GM23338 (cell line): ENCODE measurements around the gene OR6J1. TPM values are rescaled to one million over a fixed set of nuclear protein-coding genes. Genes with fewer than 3 reads are reported as not detected.

Experiments
- ATAC-seq: fragments of 200-7000 bp; cut with Tn5 transposase; 3 replicates; pipeline ENCODE4 v1.9.1; 2020
- DNase-seq: peaks from one replicate; pipeline ENCODE4 v3.0.0-alpha.2; 2015; ENCODE audit warnings: low spot score
- H2AFZ ChIP-seq: fragments of 200-600 bp; sonication (generic); 2 replicates; pipeline ENCODE4 v1.8.0; 2016; ENCODE audit warnings: antibody characterized with exemption, mild to moderate bottlenecking, moderate library complexity
- H3F3A ChIP-seq: fragments of 200-600 bp; sonication (generic); replicated peaks from 2 replicates; pipeline ENCODE4 v1.8.0; 2017; ENCODE audit warnings: antibody characterized with exemption, mixed run types, low read depth
- H3K27ac ChIP-seq: fragments of 200-600 bp; sonication (generic); 2 replicates; pipeline ENCODE4 v1.6.1; 2016; ENCODE audit warnings: low read depth
- H3K27me3 ChIP-seq: fragments of 200-600 bp; sonication (generic); 2 replicates; pipeline ENCODE4 v1.8.0; 2016; ENCODE audit warnings: mild to moderate bottlenecking, mixed run types, moderate library complexity; ENCODE audit not compliant: insufficient read depth
- H3K36me3 ChIP-seq: fragments of 200-600 bp; sonication (generic); 2 replicates; pipeline ENCODE4 v1.8.0; 2016; ENCODE audit warnings: mild to moderate bottlenecking; ENCODE audit not compliant: insufficient read depth
- H3K4me1 ChIP-seq: fragments of 200-600 bp; sonication (generic); 2 replicates; pipeline ENCODE4 v1.8.0; 2016; ENCODE audit warnings: mild to moderate bottlenecking, moderate library complexity; ENCODE audit not compliant: insufficient read depth
- H3K4me2 ChIP-seq: fragments of 200-600 bp; sonication (generic); 2 replicates; pipeline ENCODE4 v1.7.1; 2017; ENCODE audit warnings: mixed run types
- H3K4me3 ChIP-seq: fragments of 200-600 bp; sonication (generic); 2 replicates; pipeline ENCODE4 v1.6.1; 2016; ENCODE audit warnings: mixed run types
- H3K79me2 ChIP-seq: fragments of 200-600 bp; sonication (generic); replicated peaks from 2 replicates; pipeline ENCODE4 v1.8.0; 2017; ENCODE audit warnings: mild to moderate bottlenecking; ENCODE audit not compliant: insufficient read depth
- H3K9me2 ChIP-seq: fragments of 200-600 bp; sonication (generic); 2 replicates; pipeline ENCODE4 v1.8.0; 2017; ENCODE audit not compliant: insufficient read depth
- H4K20me1 ChIP-seq: fragments of 200-600 bp; sonication (generic); replicated peaks from 2 replicates; pipeline ENCODE4 v1.8.0; 2017; ENCODE audit warnings: mild to moderate bottlenecking; ENCODE audit not compliant: insufficient read depth
- H3K27ac Mint-ChIP-seq: 2 replicates; pipeline ENCODE4 v1.8.0; 2020; ENCODE audit warnings: inconsistent platforms, mild to moderate bottlenecking, moderate library complexity, mixed read lengths
- H3K27me3 Mint-ChIP-seq: 3 replicates; pipeline ENCODE4 v1.8.0; 2022; ENCODE audit warnings: low read depth, mild to moderate bottlenecking, moderate library complexity, mixed read lengths, inconsistent platforms; ENCODE audit not compliant: insufficient read depth, poor library complexity
- H3K36me3 Mint-ChIP-seq: 3 replicates; pipeline ENCODE4 v1.8.0; 2021; ENCODE audit warnings: low read depth, mild to moderate bottlenecking, inconsistent platforms, moderate library complexity, mixed read lengths
- H3K4me1 Mint-ChIP-seq: 3 replicates; pipeline ENCODE4 v1.8.0; 2020; ENCODE audit warnings: mild to moderate bottlenecking, inconsistent platforms, mixed read lengths
- H3K4me3 Mint-ChIP-seq: 3 replicates; pipeline ENCODE4 v1.8.0; 2021; ENCODE audit warnings: moderate library complexity, mild to moderate bottlenecking, inconsistent platforms, mixed read lengths
- H3K9me3 Mint-ChIP-seq: 3 replicates; pipeline ENCODE4 v1.8.0; 2020; ENCODE audit warnings: moderate library complexity, mild to moderate bottlenecking, inconsistent platforms, mixed read lengths
- CREB1 ChIP-seq: fragments of 250-450 bp; sonication (Bioruptor Pico); IDR thresholded peaks from 2 replicates; pipeline ENCODE4 v1.5.0; 2020; ENCODE audit warnings: low read depth, mild to moderate bottlenecking, moderate library complexity
- EZH2 ChIP-seq: fragments of 200-600 bp; sonication (generic); IDR thresholded peaks from one replicate; pipeline ENCODE4 v1.8.0; 2017; ENCODE audit warnings: antibody characterized with exemption, mild to moderate bottlenecking, low read depth; ENCODE audit not compliant: unreplicated experiment
- EZH2phosphoT487 ChIP-seq: fragments of 200-600 bp; sonication (generic); IDR thresholded peaks from one replicate; pipeline ENCODE4 v1.8.1; 2018; ENCODE audit warnings: antibody characterized with exemption; ENCODE audit not compliant: unreplicated experiment
- JUNB ChIP-seq: IDR thresholded peaks from one replicate; pipeline ENCODE4 v1.6.1; 2016; ENCODE audit warnings: antibody characterized with exemption; ENCODE audit not compliant: unreplicated experiment
- NANOG ChIP-seq: IDR thresholded peaks from 2 replicates; pipeline ENCODE4 v1.6.1; 2016; ENCODE audit warnings: antibody characterized with exemption, borderline replicate concordance
- POLR2AphosphoS5 ChIP-seq: IDR thresholded peaks from 2 replicates; pipeline ENCODE4 v1.6.1; 2016; ENCODE audit warnings: antibody characterized with exemption, low read depth
- ZNF114 ChIP-seq: fragments of 250-450 bp; sonication (Bioruptor Pico); IDR thresholded peaks from 2 replicates; pipeline ENCODE4 v1.5.0; 2020; ENCODE audit warnings: mild to moderate bottlenecking, moderate library complexity
- polyA plus RNA-seq: library from polyadenylated mRNA; unstranded; fragments of >200 nt; fragmentation: Nextera tagmentation; extraction: Ambion mirVana; gene quantifications from 2 replicates; pipeline ENCODE4 v1.2.1, GENCODE V29; 2016
- total RNA-seq: library from RNA; depleted of rRNA; stranded (reverse); fragments of >200 nt; shearing (Covaris generic); gene quantifications from 2 replicates; pipeline ENCODE4 v1.2.3, GENCODE V29; 2014
- TF ChIP-seq, protein P1 (sequence below): fragments of 250-450 bp; sonication (Bioruptor Pico); IDR thresholded peaks from 2 replicates; pipeline ENCODE4 v1.5.0; 2020; ENCODE audit warnings: mild to moderate bottlenecking, moderate library complexity
- TF ChIP-seq, protein P2 (sequence below), 2 experiments: fragments of 200-600 bp in 1 of 2; sonication (generic) in 1 of 2; conservative IDR thresholded peaks; 2 replicates each; pipeline versions ENCODE4 v1.5.1 to v1.6.1; 2016 to 2017; ENCODE audit warnings: antibody characterized with exemption in 2 of 2, low read depth in 2 of 2, mild to moderate bottlenecking in 2 of 2, moderate library complexity in 1 of 2

OR6J1 gene
- total and polyA plus RNA-seq, 2 experiments from 2014 or later: not detected

DNA sequence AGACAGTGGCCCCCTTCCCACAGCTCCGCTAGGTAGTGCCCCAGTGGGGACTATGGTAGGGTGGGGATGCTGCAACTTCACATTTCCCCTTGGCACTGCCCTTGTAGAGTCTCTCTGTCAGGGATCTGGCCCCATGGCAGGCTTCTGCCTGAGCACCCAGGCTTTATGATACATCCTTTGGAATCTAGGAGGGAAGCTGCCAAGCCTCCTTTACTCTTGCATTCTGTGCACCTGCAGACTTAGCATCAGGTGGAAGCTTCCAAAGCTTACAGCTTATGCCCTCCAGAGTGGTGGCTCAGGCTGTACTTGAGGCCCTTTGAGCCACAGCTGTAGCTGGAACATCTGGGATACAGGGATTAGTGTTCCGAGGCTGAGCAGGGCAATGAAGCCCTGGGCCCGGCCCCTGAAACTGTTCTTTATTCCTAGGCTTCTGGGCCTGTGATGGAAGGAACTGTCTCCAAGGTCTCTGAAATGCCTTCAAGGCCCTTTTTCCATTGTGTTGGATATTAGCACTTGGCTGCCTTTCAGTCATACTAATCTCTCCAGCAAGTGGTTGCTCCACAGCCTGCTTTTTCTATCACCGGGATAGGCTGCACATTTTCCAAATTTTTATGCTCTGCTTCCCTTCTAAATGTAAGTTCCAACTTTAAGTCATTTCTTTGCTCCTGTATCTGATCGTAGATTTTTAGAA is 22.2 kb upstream of the OR6J1 start (continued):
- TF ChIP-seq, protein P1, sequence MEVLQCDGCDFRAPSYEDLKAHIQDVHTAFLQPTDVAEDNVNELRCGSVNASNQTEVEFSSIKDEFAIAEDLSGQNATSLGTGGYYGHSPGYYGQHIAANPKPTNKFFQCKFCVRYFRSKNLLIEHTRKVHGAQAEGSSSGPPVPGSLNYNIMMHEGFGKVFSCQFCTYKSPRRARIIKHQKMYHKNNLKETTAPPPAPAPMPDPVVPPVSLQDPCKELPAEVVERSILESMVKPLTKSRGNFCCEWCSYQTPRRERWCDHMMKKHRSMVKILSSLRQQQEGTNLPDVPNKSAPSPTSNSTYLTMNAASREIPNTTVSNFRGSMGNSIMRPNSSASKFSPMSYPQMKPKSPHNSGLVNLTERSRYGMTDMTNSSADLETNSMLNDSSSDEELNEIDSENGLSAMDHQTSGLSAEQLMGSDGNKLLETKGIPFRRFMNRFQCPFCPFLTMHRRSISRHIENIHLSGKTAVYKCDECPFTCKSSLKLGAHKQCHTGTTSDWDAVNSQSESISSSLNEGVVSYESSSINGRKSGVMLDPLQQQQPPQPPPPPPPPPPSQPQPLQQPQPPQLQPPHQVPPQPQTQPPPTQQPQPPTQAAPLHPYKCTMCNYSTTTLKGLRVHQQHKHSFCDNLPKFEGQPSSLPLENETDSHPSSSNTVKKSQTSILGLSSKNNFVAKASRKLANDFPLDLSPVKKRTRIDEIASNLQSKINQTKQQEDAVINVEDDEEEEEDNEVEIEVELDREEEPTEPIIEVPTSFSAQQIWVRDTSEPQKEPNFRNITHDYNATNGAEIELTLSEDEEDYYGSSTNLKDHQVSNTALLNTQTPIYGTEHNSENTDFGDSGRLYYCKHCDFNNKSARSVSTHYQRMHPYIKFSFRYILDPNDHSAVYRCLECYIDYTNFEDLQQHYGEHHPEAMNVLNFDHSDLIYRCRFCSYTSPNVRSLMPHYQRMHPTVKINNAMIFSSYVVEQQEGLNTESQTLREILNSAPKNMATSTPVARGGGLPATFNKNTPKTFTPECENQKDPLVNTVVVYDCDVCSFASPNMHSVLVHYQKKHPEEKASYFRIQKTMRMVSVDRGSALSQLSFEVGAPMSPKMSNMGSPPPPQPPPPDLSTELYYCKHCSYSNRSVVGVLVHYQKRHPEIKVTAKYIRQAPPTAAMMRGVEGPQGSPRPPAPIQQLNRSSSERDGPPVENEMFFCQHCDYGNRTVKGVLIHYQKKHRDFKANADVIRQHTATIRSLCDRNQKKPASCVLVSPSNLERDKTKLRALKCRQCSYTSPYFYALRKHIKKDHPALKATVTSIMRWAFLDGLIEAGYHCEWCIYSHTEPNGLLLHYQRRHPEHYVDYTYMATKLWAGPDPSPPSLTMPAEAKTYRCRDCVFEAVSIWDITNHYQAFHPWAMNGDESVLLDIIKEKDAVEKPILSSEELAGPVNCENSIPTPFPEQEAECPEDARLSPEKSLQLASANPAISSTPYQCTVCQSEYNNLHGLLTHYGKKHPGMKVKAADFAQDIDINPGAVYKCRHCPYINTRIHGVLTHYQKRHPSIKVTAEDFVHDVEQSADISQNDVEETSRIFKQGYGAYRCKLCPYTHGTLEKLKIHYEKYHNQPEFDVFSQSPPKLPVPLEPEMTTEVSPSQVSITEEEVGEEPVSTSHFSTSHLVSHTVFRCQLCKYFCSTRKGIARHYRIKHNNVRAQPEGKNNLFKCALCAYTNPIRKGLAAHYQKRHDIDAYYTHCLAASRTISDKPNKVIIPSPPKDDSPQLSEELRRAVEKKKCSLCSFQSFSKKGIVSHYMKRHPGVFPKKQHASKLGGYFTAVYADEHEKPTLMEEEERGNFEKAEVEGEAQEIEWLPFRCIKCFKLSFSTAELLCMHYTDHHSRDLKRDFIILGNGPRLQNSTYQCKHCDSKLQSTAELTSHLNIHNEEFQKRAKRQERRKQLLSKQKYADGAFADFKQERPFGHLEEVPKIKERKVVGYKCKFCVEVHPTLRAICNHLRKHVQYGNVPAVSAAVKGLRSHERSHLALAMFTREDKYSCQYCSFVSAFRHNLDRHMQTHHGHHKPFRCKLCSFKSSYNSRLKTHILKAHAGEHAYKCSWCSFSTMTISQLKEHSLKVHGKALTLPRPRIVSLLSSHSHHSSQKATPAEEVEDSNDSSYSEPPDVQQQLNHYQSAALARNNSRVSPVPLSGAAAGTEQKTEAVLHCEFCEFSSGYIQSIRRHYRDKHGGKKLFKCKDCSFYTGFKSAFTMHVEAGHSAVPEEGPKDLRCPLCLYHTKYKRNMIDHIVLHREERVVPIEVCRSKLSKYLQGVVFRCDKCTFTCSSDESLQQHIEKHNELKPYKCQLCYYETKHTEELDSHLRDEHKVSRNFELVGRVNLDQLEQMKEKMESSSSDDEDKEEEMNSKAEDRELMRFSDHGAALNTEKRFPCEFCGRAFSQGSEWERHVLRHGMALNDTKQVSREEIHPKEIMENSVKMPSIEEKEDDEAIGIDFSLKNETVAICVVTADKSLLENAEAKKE (CRISPR knock-in tag): no peak
- TF ChIP-seq EZH2phosphoT487 (no peak), NANOG (no peak), CREB1 (CRISPR knock-in tag) (no peak), JUNB (no peak), POLR2AphosphoS5 (no peak), ZNF114 (CRISPR knock-in tag) (no peak)

- no peaks in the 10 kb centered on the region for H3K36me3 ChIP-seq
- ATAC-seq (no peak), DNase-seq (no peak)
- H3K27ac Mint-ChIP-seq: no peak overlapping the region
- no peak overlapping the region for H3K27ac ChIP-seq
- H3K4me3 ChIP-seq: no peak overlapping the region
- no peaks in the 10 kb centered on the region for H3K9me3 Mint-ChIP-seq
- H3K4me1 Mint-ChIP-seq: peaks cover 7% of the 10 kb centered on the region
- no peaks in the 10 kb centered on the region for H3F3A ChIP-seq
- no peaks in the 10 kb centered on the region for H3K27me3 ChIP-seq
- peak overlapping the region; percentile 44; the same call in 1 of the 2 replicates for H2AFZ ChIP-seq
- H4K20me1 ChIP-seq: no peaks in the 10 kb centered on the region
- H3K9me2 ChIP-seq: peaks cover 9% of the 10 kb centered on the region; the same call in 1 of the 2 replicates
- no peaks in the 10 kb centered on the region for H3K36me3 Mint-ChIP-seq
- no peak overlapping the region for H3K4me2 ChIP-seq
- TF ChIP-seq POLR2AphosphoS5: no peak
- no peak for TF ChIP-seq ZNF114 (CRISPR knock-in tag)
- no peak for TF ChIP-seq JUNB
- no peak for TF ChIP-seq EZH2phosphoT487
- TF ChIP-seq, protein P2, sequence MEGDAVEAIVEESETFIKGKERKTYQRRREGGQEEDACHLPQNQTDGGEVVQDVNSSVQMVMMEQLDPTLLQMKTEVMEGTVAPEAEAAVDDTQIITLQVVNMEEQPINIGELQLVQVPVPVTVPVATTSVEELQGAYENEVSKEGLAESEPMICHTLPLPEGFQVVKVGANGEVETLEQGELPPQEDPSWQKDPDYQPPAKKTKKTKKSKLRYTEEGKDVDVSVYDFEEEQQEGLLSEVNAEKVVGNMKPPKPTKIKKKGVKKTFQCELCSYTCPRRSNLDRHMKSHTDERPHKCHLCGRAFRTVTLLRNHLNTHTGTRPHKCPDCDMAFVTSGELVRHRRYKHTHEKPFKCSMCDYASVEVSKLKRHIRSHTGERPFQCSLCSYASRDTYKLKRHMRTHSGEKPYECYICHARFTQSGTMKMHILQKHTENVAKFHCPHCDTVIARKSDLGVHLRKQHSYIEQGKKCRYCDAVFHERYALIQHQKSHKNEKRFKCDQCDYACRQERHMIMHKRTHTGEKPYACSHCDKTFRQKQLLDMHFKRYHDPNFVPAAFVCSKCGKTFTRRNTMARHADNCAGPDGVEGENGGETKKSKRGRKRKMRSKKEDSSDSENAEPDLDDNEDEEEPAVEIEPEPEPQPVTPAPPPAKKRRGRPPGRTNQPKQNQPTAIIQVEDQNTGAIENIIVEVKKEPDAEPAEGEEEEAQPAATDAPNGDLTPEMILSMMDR (conservative IDR thresholded peaks at IDR 0.05; ENCODE audit: low read depth in 2 of 2): no peak
- TF ChIP-seq EZH2: no peak
- no peaks in the 10 kb centered on the region for H3K4me1 ChIP-seq
- H3K79me2 ChIP-seq: no peaks in the 10 kb centered on the region
- no peak overlapping the region for H3K4me3 Mint-ChIP-seq
- H3K27me3 Mint-ChIP-seq: peaks cover 4% of the 10 kb centered on the region
Measured at GRCh38 chr14:22664261-22664660, 20.1 kb upstream of the OR6J1 start.
